ENCODE results near the gene MEIG1.

Gene MEIG1

GRCh38 chr10:14945108-14945507 lies 14.1 kb upstream of the MEIG1 start:
- Histone ChIP-seq H3K9ac (ENCODE audit: insufficient read length, low read depth) (no peak overlapping the region), H3K9me3 (ENCODE audit: insufficient read depth, low read length) (no peaks in the 10 kb centered on the region), H3K36me3 (ENCODE audit: insufficient read depth, insufficient read length, low read length) (peaks cover 45% of the 10 kb centered on the region), H3K4me3 (ENCODE audit: insufficient read length, low read depth) (no peak overlapping the region), H3K27me3 (ENCODE audit: insufficient read depth, insufficient read length) (no peaks in the 10 kb centered on the region), H3K4me1 (ENCODE audit: insufficient read depth, insufficient read length) (no peaks in the 10 kb centered on the region)
- TF ChIP-seq YY1 (IDR thresholded peaks at IDR 0.05; ENCODE audit: insufficient read depth, insufficient read length) (no peak), SUZ12 (IDR thresholded peaks at IDR 0.05; ENCODE audit: extremely low read depth, insufficient read depth, insufficient read length) (no peak), ZNF274 (IDR thresholded peaks at IDR 0.05; ENCODE audit: low read depth, low read length) (no peak)
- DNase-seq (ENCODE audit: low read depth, low spot score), result no peak

GRCh38 chr10:14947268-14947667 lies 11.9 kb upstream of the MEIG1 start:
- TF ChIP-seq ZNF274 (IDR thresholded peaks at IDR 0.05; ENCODE audit: low read depth, low read length) (no peak), YY1 (IDR thresholded peaks at IDR 0.05; ENCODE audit: insufficient read depth, insufficient read length) (no peak), SUZ12 (IDR thresholded peaks at IDR 0.05; ENCODE audit: extremely low read depth, insufficient read depth, insufficient read length) (no peak)
- Histone ChIP-seq H3K36me3 (ENCODE audit: insufficient read depth, insufficient read length, low read length) (peaks cover 46% of the 10 kb centered on the region), H3K9ac (ENCODE audit: insufficient read length, low read depth) (no peak overlapping the region), H3K4me1 (ENCODE audit: insufficient read depth, insufficient read length) (no peaks in the 10 kb centered on the region), H3K4me3 (ENCODE audit: insufficient read length, low read depth) (no peak overlapping the region), H3K27me3 (ENCODE audit: insufficient read depth, insufficient read length) (no peaks in the 10 kb centered on the region), H3K9me3 (ENCODE audit: insufficient read depth, low read length) (no peaks in the 10 kb centered on the region)
- DNase-seq (ENCODE audit: low read depth, low spot score), result no peak

GRCh38 chr10:14949291-14949690 lies 9.9 kb upstream of the MEIG1 start:
- Histone ChIP-seq H3K4me3 (ENCODE audit: insufficient read length, low read depth) (no peak overlapping the region), H3K9ac (ENCODE audit: insufficient read length, low read depth) (no peak overlapping the region), H3K36me3 (ENCODE audit: insufficient read depth, insufficient read length, low read length) (peaks cover 39% of the 10 kb centered on the region), H3K9me3 (ENCODE audit: insufficient read depth, low read length) (no peaks in the 10 kb centered on the region), H3K27me3 (ENCODE audit: insufficient read depth, insufficient read length) (no peaks in the 10 kb centered on the region), H3K4me1 (ENCODE audit: insufficient read depth, insufficient read length) (no peaks in the 10 kb centered on the region)
- DNase-seq (ENCODE audit: low read depth, low spot score), result no peak
- TF ChIP-seq ZNF274 (IDR thresholded peaks at IDR 0.05; ENCODE audit: low read depth, low read length), result no peak
- no peak for TF ChIP-seq SUZ12 (IDR thresholded peaks at IDR 0.05; ENCODE audit: extremely low read depth, insufficient read depth, insufficient read length)
- TF ChIP-seq YY1 (IDR thresholded peaks at IDR 0.05; ENCODE audit: insufficient read depth, insufficient read length), result no peak

- H3K9ac ChIP-seq (ENCODE audit: insufficient read length, low read depth), result peak overlapping the region; percentile 81
- no peaks in the 10 kb centered on the region for H3K9me3 ChIP-seq (ENCODE audit: insufficient read depth, low read length)
Observed at GRCh38 chr10:14952851-14953423, 6.3 kb upstream of the MEIG1 start.

GRCh38 chr10:14953424-14954000 lies 5.7 kb upstream of the MEIG1 start:
- Histone ChIP-seq H3K9me3 (ENCODE audit: insufficient read depth, low read length) (no peaks in the 10 kb centered on the region), H3K27me3 (ENCODE audit: insufficient read depth, insufficient read length) (no peaks in the 10 kb centered on the region), H3K9ac (ENCODE audit: insufficient read length, low read depth) (peak overlapping the region; percentile 81), H3K4me3 (ENCODE audit: insufficient read length, low read depth) (peak overlapping the region; percentile 78), H3K36me3 (ENCODE audit: insufficient read depth, insufficient read length, low read length) (peaks cover 11% of the 10 kb centered on the region), H3K4me1 (ENCODE audit: insufficient read depth, insufficient read length) (no peaks in the 10 kb centered on the region)
- TF ChIP-seq SUZ12 (IDR thresholded peaks at IDR 0.05; ENCODE audit: extremely low read depth, insufficient read depth, insufficient read length) (no peak), ZNF274 (IDR thresholded peaks at IDR 0.05; ENCODE audit: low read depth, low read length) (no peak), YY1 (IDR thresholded peaks at IDR 0.05; ENCODE audit: insufficient read depth, insufficient read length) (no peak)
- peak; percentile 3 for DNase-seq (ENCODE audit: low read depth, low spot score)

More at GRCh38 chr10:14952851-14953423, 6.3 kb upstream of the MEIG1 start:
- DNase-seq (ENCODE audit: low read depth, low spot score), result peak; percentile 22
- H3K27me3 ChIP-seq (ENCODE audit: insufficient read depth, insufficient read length), result no peaks in the 10 kb centered on the region
- no peak for TF ChIP-seq ZNF274 (IDR thresholded peaks at IDR 0.05; ENCODE audit: low read depth, low read length)
- H3K4me3 ChIP-seq (ENCODE audit: insufficient read length, low read depth), result peak overlapping the region; percentile 78
- H3K36me3 ChIP-seq (ENCODE audit: insufficient read depth, insufficient read length, low read length), result peaks cover 12% of the 10 kb centered on the region
- H3K4me1 ChIP-seq (ENCODE audit: insufficient read depth, insufficient read length), result no peaks in the 10 kb centered on the region

- H3K4me3 ChIP-seq (ENCODE audit: insufficient read length, low read depth), result peak within 1 kb of the TSS; percentile 78
- H3K27me3 ChIP-seq (ENCODE audit: insufficient read depth, insufficient read length), result no peaks in the 10 kb centered on the region
- no peaks in the 10 kb centered on the region for H3K4me1 ChIP-seq (ENCODE audit: insufficient read depth, insufficient read length)
- H3K9me3 ChIP-seq (ENCODE audit: insufficient read depth, low read length), result no peaks in the 10 kb centered on the region
- TF ChIP-seq YY1 (IDR thresholded peaks at IDR 0.05; ENCODE audit: insufficient read depth, insufficient read length) (no peak), SUZ12 (IDR thresholded peaks at IDR 0.05; ENCODE audit: extremely low read depth, insufficient read depth, insufficient read length) (no peak), ZNF274 (IDR thresholded peaks at IDR 0.05; ENCODE audit: low read depth, low read length) (no peak)
- peaks cover 8% of the 10 kb centered on the region for H3K36me3 ChIP-seq (ENCODE audit: insufficient read depth, insufficient read length, low read length)
- peak; percentile 59 for DNase-seq (ENCODE audit: low read depth, low spot score)
- H3K9ac ChIP-seq (ENCODE audit: insufficient read length, low read depth), result peak within 1 kb of the TSS; percentile 89
Observed at GRCh38 chr10:14954001-14954770, 5.0 kb upstream of the MEIG1 start, which contains the start of gene DCLRE1C. Gene DCLRE1C (minus strand): TSS chr10:14954096. CDS start chr10:14954010, 86 bp downstream.

GRCh38 chr10:14954934-14955333 lies 4.3 kb upstream of the MEIG1 start:
- Histone ChIP-seq H3K4me1 (ENCODE audit: insufficient read depth, insufficient read length) (no peaks in the 10 kb centered on the region), H3K36me3 (ENCODE audit: insufficient read depth, insufficient read length, low read length) (peaks cover 5% of the 10 kb centered on the region), H3K9me3 (ENCODE audit: insufficient read depth, low read length) (no peaks in the 10 kb centered on the region), H3K4me3 (ENCODE audit: insufficient read length, low read depth) (peak overlapping the region; percentile 78), H3K27me3 (ENCODE audit: insufficient read depth, insufficient read length) (no peaks in the 10 kb centered on the region), H3K9ac (ENCODE audit: insufficient read length, low read depth) (no peak overlapping the region)
- no peak for DNase-seq (ENCODE audit: low read depth, low spot score)
- TF ChIP-seq ZNF274 (IDR thresholded peaks at IDR 0.05; ENCODE audit: low read depth, low read length), result no peak
- no peak for TF ChIP-seq SUZ12 (IDR thresholded peaks at IDR 0.05; ENCODE audit: extremely low read depth, insufficient read depth, insufficient read length)
- TF ChIP-seq YY1 (IDR thresholded peaks at IDR 0.05; ENCODE audit: insufficient read depth, insufficient read length), result no peak

Measured in NT2/D1 (cell line).